D721Med (cell line): ENCODE results near the gene UBAP1.

Source experiments
- DNase-seq: peaks from one replicate; pipeline ENCODE4 v3.0.0; 2011; ENCODE audit warnings: low spot score; ENCODE audit not compliant: insufficient read length
- FAIRE-seq: peaks from 2 replicates; lab custom pipeline; 2011; peaks lifted over from hg19 to GRCh38; lab: Jason Lieb, UNC
- TF ChIP-seq, protein P1 (sequence below): IDR thresholded peaks from 2 replicates; pipeline ENCODE4 v1.5.1; 2012; ENCODE audit warnings: mild to moderate bottlenecking, control low read depth; ENCODE audit not compliant: insufficient read depth; ENCODE audit errors: missing control alignments

The UBAP1 gene

DNA sequence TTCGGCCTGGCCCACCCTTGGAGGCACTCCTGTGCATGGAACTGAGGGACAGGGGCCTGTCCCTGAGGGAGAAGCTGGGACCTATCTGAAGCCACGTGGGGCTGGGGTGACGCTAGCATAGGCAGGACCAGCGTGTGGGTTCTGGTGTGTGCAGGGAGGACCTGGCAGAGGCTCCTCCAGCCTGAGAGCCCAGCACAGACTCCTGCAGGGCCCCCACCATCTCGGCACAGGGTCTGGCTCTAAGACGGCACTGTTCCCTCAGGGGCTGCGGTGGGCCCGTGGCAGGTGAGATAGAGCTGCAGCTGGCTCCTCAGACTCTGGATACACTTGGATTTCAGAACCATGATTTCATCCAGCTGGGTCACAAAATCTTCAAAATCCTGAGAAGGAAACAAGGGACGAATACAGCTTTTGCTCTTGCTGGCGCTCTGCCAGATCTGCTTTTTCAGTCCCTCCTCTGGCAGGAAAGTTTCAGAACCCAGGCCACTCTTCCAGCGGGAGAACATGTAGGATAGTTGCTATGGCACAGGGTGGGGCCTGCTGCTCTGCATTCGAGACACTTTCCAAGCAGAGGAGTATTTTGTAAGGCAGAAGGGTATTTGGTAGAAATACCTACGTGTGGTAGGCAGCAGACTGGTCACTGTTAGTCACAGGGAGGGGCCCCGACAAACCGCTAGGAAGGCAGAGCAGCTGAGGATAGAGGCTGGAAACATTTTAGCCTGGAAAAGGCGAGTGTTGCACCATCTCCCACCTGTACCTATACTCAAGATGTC lies 75.5 kb downstream of the UBAP1 start:
- no peak for FAIRE-seq
- TF ChIP-seq, protein P1, sequence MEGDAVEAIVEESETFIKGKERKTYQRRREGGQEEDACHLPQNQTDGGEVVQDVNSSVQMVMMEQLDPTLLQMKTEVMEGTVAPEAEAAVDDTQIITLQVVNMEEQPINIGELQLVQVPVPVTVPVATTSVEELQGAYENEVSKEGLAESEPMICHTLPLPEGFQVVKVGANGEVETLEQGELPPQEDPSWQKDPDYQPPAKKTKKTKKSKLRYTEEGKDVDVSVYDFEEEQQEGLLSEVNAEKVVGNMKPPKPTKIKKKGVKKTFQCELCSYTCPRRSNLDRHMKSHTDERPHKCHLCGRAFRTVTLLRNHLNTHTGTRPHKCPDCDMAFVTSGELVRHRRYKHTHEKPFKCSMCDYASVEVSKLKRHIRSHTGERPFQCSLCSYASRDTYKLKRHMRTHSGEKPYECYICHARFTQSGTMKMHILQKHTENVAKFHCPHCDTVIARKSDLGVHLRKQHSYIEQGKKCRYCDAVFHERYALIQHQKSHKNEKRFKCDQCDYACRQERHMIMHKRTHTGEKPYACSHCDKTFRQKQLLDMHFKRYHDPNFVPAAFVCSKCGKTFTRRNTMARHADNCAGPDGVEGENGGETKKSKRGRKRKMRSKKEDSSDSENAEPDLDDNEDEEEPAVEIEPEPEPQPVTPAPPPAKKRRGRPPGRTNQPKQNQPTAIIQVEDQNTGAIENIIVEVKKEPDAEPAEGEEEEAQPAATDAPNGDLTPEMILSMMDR, result no peak

DNA sequence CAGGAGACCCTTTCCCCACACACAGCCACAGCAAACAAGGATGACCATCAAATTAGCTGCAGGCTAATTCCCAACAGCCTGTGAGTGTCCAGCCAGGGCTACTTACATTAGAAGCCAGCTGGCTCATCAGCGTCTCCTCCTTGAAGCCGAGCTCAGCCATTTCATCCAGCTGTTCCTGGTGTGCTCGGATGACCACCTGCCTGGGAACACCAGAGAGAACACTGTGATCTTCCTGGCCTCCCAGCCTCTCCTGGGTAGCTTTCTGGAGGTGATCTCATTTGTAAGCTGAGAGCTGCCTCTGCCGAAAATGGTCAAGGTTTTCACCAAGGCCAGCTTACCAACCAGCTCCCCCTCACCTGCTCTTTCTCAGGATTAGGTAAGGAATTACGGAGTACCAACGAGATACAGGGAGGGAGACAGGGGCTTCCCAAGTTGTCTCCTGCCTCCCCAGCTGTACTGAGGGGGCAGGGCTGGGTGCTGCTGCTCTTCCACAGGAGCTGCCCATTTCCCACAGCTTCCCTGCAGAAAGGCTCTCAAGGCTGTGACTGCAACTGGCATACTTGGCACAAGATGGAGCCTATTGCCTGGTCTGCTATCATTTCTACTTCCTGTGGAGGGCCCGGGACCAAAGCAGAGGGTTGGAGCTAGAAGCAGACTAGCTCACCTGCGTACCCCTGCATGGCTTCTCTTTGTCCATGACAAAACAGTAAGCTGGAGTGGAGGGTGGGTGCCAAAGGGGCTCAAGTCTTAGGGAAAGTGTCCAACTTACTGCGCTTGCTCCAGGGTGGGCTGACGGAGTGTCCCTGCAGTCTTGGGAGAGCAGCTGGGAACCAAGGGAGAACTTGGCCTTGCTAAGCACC lies 76.4 kb downstream of the UBAP1 start:
- no peak for DNase-seq
- FAIRE-seq, result no peak
- TF ChIP-seq, protein P1, result no peak

More for the DNA sequence above, 75.5 kb downstream of the UBAP1 start:
- no peak for DNase-seq

DNA sequence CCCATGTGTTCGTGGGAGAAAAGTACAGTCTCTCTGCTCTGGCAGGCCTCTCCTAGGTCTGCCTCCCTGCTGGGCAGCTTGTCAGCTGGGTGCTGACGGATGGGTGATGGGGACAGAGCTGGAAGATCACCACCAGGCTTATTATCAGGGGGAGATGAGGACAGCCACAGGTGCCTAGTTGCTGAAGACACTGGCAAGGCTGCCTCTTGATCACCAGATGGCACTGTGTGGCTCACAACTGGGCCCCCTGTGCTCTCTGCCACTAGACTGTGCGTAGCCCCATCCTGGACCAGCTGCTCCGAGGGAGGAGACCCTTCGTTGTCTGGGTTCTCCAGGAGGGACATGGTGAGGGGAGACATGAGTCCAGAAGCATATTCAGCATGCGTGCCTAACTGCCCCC lies 77.3 kb downstream of the UBAP1 start:
- TF ChIP-seq, protein P1, result peak; percentile 37
- DNase-seq, result peak; percentile 47
- FAIRE-seq, result no peak

DNA sequence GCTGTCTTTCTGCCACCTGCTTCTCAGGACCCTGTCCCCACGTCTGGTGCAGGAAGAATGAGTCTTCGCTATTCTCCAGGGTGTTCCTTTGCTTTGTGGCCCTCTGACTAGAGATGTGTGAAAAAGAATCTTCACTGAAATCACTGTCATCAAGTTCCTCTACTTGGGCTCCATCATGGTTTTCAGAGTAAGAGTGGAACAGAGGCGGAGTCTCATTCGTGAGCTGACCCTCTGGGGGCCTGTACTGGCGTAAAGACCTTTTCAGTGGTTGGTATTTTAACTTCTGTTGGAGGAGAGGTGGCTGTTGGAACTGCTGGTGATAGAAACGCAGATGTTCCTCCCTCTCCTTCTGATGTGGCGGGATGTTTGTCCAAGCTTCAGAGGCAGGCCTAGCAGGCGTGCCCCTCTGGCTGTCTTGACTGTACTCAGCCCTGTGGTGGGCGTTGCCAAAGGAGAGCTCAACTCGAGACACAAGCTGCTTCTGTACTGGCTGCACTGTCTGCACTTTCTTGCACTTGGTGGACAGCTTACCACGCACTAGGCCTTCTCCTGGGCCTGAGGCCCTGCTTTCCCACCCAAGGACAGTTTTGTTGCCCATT lies 78.2 kb downstream of the UBAP1 start:
- FAIRE-seq, result no peak

DNA sequence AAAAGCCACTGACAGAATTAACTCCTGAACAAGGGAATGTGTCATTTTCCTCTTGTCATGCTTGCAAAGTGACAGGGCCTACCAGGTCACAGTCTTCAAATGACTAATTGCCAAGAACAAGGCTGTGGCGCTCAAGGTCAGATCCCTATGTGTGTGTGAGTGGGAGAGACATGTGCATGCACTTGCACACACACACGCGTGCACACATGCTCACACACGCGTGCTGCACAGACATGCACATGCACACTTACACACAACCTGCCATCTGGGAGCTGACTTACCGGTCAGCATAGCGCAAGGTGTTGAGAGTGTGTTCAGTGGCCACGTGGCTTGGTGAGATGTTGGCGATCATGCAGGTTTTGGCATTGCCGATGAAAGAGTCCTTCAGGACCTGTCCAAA lies 80.5 kb downstream of the UBAP1 start:
- TF ChIP-seq, protein P1, result no peak
- no peak for DNase-seq
- no peak for FAIRE-seq

More for the DNA sequence above, 78.2 kb downstream of the UBAP1 start:
- DNase-seq, result no peak
- TF ChIP-seq, protein P1, result no peak

DNA sequence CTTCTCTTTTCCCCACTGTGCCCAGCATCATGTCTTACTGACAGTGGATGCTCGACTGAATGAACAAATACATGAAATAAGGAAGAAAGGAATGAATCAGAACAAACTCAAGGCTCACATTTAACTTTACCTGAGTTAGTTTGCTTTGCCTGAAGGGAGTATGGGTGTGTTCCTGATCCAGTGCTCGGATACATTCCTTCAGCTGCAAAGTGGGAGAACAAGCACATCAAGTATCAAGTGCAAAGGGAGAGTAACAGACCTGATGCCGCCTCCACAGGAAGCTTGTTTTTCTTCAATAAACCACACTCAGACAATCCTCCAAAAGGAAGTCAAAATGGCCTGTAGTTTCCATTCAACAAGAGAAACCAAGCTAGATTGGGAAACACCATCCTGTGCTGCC lies 84.1 kb downstream of the UBAP1 start:
- DNase-seq, result no peak
- FAIRE-seq, result no peak
- TF ChIP-seq, protein P1, result no peak
